ENCODE measurements around the gene KIF6. TPM values are rescaled to one million over a fixed set of nuclear protein-coding genes. Genes with fewer than 3 reads are reported as not detected.

KIF6 gene
- polyA plus RNA-seq, 2 of the 4 experiments (the other 2 are of a cell fraction) = 0.05 to 0.39 TPM

GRCh38 chr6:39292637-39293036, 432.6 kb downstream of the KIF6 start:
- Histone ChIP-seq H3K4me1 (no peaks in the 10 kb centered on the region), H3K27ac (no peak overlapping the region), H3K4me3 (no peak overlapping the region), H3K4me2 (no peak overlapping the region), H3K9me3 (no peaks in the 10 kb centered on the region)
- no peak for FAIRE-seq
- 87% methylated on average over 6 of the region's 6 CpGs for WGBS (ENCODE audit: missing lambda C conversion rate)
- no peak for DNase-seq (ENCODE audit: low read depth in 1 of 2, low spot score in 1 of 2)
- ATAC-seq = no peak
- ChIA-PET POLR2A (no interaction called here), CTCF (interaction anchor here (0.9 kb wide), 1 partner anchor 10 kb away, joined by 3 read pairs; no protein-coding TSS in a partner anchor)
- no peak for TF ChIP-seq BCL3 (IDR thresholded peaks at IDR 0.05)
- TF ChIP-seq CBX8 (IDR thresholded peaks at IDR 0.05) = no peak
- TF ChIP-seq SMC3 (IDR thresholded peaks at IDR 0.05) = no peak
- no peak for TF ChIP-seq ZC3H11A (IDR thresholded peaks at IDR 0.05)
- no peak for TF ChIP-seq MAZ (IDR thresholded peaks at IDR 0.05; ENCODE audit: borderline replicate concordance, low read depth, low read length)
- TF ChIP-seq FOSB (CRISPR knock-in tag; IDR thresholded peaks at IDR 0.05) = no peak
- no peak for TF ChIP-seq TP53 (CRISPR knock-in tag; IDR thresholded peaks at IDR 0.05)
- TF ChIP-seq CHD2 (IDR thresholded peaks at IDR 0.05; ENCODE audit: low read length, partially characterized antibody) = no peak
- TF ChIP-seq JUNB (IDR thresholded peaks at IDR 0.05) = no peak
- TF ChIP-seq MYC (IDR thresholded peaks at IDR 0.05; ENCODE audit: borderline replicate concordance, low read length) = no peak

GRCh38 chr6:39289490-39289889, 435.7 kb downstream of the KIF6 start:
- no peaks in the 10 kb centered on the region for H3K4me1 ChIP-seq
- ChIA-PET POLR2A (no interaction called here), CTCF (no interaction called here)
- no peak overlapping the region for H3K27ac ChIP-seq
- WGBS (ENCODE audit: missing lambda C conversion rate) = 38% methylated on average over 2 of the region's 2 CpGs
- FAIRE-seq = no peak
- H3K4me2 ChIP-seq = no peak overlapping the region
- DNase-seq (ENCODE audit: low read depth in 1 of 2, low spot score in 1 of 2) = no peak
- H3K4me3 ChIP-seq = no peak overlapping the region
- TF ChIP-seq HES2 (IDR thresholded peaks at IDR 0.05) (no peak), HOXB13 (CRISPR knock-in tag; IDR thresholded peaks at IDR 0.05; ENCODE audit: low read depth) (no peak), MAX (IDR thresholded peaks at IDR 0.05) (no peak), EP300 (IDR thresholded peaks at IDR 0.05) (no peak), MAZ (IDR thresholded peaks at IDR 0.05; ENCODE audit: borderline replicate concordance, low read depth, low read length) (no peak), FOSB (CRISPR knock-in tag; IDR thresholded peaks at IDR 0.05) (no peak), E2F6 (IDR thresholded peaks at IDR 0.05; ENCODE audit: borderline replicate concordance, low read depth) (no peak), CHD4 (IDR thresholded peaks at IDR 0.05; ENCODE audit: borderline replicate concordance) (no peak)
- no peaks in the 10 kb centered on the region for H3K9me3 ChIP-seq
- no peak for ATAC-seq

- ATAC-seq (no peak), DNase-seq (ENCODE audit: low read depth in 1 of 2, low spot score in 1 of 2) (no peak), FAIRE-seq (no peak)
- WGBS (ENCODE audit: missing lambda C conversion rate) = 61% methylated on average over 3 of the region's 3 CpGs
- ChIA-PET POLR2A (no interaction called here), CTCF (interaction anchor here (0.9 to 1.3 kb wide), 2 partner anchors 31 to 121 kb away, joined by 3 to 5 read pairs; no protein-coding TSS in a partner anchor)
- Histone ChIP-seq H3K4me3 (no peak overlapping the region), H3K4me1 (no peaks in the 10 kb centered on the region), H3K9me3 (no peaks in the 10 kb centered on the region), H3K27ac (no peak overlapping the region), H3K4me2 (no peak overlapping the region)
- no peak for TF ChIP-seq SMC3 (IDR thresholded peaks at IDR 0.05)
- no peak for TF ChIP-seq ELK1 (IDR thresholded peaks at IDR 0.05; ENCODE audit: low read depth, low read length)
- TF ChIP-seq REST (IDR thresholded peaks at IDR 0.05) = no peak
- TF ChIP-seq JUNB (IDR thresholded peaks at IDR 0.05) = no peak
- no peak for TF ChIP-seq HMGXB4 (CRISPR knock-in tag; IDR thresholded peaks at IDR 0.05; ENCODE audit: borderline replicate concordance)
- no peak for TF ChIP-seq POLR2A (IDR thresholded peaks at IDR 0.05; ENCODE audit: low read length)
- TF ChIP-seq USF2 (IDR thresholded peaks at IDR 0.05) = no peak
- TF ChIP-seq HDAC2 (IDR thresholded peaks at IDR 0.05) = no peak
- TF ChIP-seq MAZ (IDR thresholded peaks at IDR 0.05; ENCODE audit: borderline replicate concordance, low read depth, low read length) = no peak
- no peak for TF ChIP-seq ZSCAN20 (CRISPR knock-in tag; IDR thresholded peaks at IDR 0.05)
- no peak for TF ChIP-seq RAD21 (conservative IDR thresholded peaks at IDR 0.05 in 1 of 2, IDR thresholded peaks at IDR 0.05 in 1 of 2)
- no peak for TF ChIP-seq SREBF2 (IDR thresholded peaks at IDR 0.05)
- no peak for TF ChIP-seq TP53 (CRISPR knock-in tag; IDR thresholded peaks at IDR 0.05)
Observed at GRCh38 chr6:39287601-39288000, 437.6 kb downstream of the KIF6 start.

Data from A549 (cell line).